Stimulated activated CD4-positive, alpha-beta T cell treated with anti-CD3 and anti-CD28 coated beads, Interleukin-4, amount 100 ng/mL, for 4 hours (primary cell): ENCODE data around the gene OR52E5.

Experiments used
- DNase-seq, 2 experiments: peaks; one replicate each; pipeline ENCODE4 v3.0.0-alpha.2; 2020

The OR52E5 gene

GRCh38 chr11:5892908-5893307 lies at the start of gene OR52E5:
Gene OR52E5, plus strand, starts transcription at chr11:5893208. Its CDS starts 7,569 bp downstream, at chr11:5900777.
- no peak for DNase-seq

GRCh38 chr11:5846701-5847100 lies 46.3 kb upstream of the OR52E5 start:
- no peak for DNase-seq

GRCh38 chr11:5847711-5848110 lies 45.3 kb upstream of the OR52E5 start:
- DNase-seq = no peak

- no peak for DNase-seq
Measured at GRCh38 chr11:5851002-5851401, 42.0 kb upstream of the OR52E5 start.

GRCh38 chr11:5857590-5857989 lies 35.4 kb upstream of the OR52E5 start, which contains the start of gene OR52E8:
Gene OR52E8, minus strand, starts transcription at chr11:5857690. Its CDS starts 0 bp downstream, at chr11:5857690.
- DNase-seq = no peak

GRCh38 chr11:5865826-5866225 lies 27.2 kb upstream of the OR52E5 start:
- no peak for DNase-seq

- DNase-seq = no peak
Measured at GRCh38 chr11:5878564-5878963, 14.4 kb upstream of the OR52E5 start.

- DNase-seq = no peak
Measured at GRCh38 chr11:5880329-5880728, 12.7 kb upstream of the OR52E5 start, which contains the start of gene OR52E4. Gene OR52E4, plus strand, starts transcription at chr11:5880629. Its CDS starts 3,664 bp downstream, at chr11:5884293.

- no peak for DNase-seq
Measured at GRCh38 chr11:5881756-5882155, 11.3 kb upstream of the OR52E5 start.

- DNase-seq = no peak
Measured at GRCh38 chr11:5887172-5887571, 5.8 kb upstream of the OR52E5 start.

GRCh38 chr11:5887661-5888060 lies 5.3 kb upstream of the OR52E5 start:
- no peak for DNase-seq

- no peak for DNase-seq
Measured at GRCh38 chr11:5891216-5891800, 1.7 kb upstream of the OR52E5 start.

- DNase-seq = no peak
Measured at GRCh38 chr11:5899534-5899933, 6.5 kb downstream of the OR52E5 start.

- DNase-seq = no peak
Measured at GRCh38 chr11:5910540-5910939, 17.5 kb downstream of the OR52E5 start.

- DNase-seq = no peak
Measured at GRCh38 chr11:5922749-5923426, 29.9 kb downstream of the OR52E5 start.

- no peak for DNase-seq
Measured at GRCh38 chr11:5923427-5923776, 30.4 kb downstream of the OR52E5 start.

GRCh38 chr11:5923794-5924193 lies 30.8 kb downstream of the OR52E5 start:
- no peak for DNase-seq

- no peak for DNase-seq
Measured at GRCh38 chr11:5928271-5928670, 35.3 kb downstream of the OR52E5 start.

- DNase-seq = no peak
Measured at GRCh38 chr11:5928811-5929210, 35.8 kb downstream of the OR52E5 start.

GRCh38 chr11:5929571-5930368 lies 36.8 kb downstream of the OR52E5 start:
- no peak for DNase-seq

- no peak for DNase-seq
Measured at GRCh38 chr11:5930614-5931013, 37.6 kb downstream of the OR52E5 start.

- DNase-seq = no peak
Measured at GRCh38 chr11:5931061-5931460, 38.1 kb downstream of the OR52E5 start.

- DNase-seq = no peak
Measured at GRCh38 chr11:5932671-5933070, 39.7 kb downstream of the OR52E5 start.

- DNase-seq = no peak
Measured at GRCh38 chr11:5933116-5933515, 40.1 kb downstream of the OR52E5 start.
